Measurements from ENCODE around the gene PYCR2. TPM values are rescaled to one million over a fixed set of nuclear protein-coding genes. Genes with fewer than 3 reads are reported as not detected.

Gene PYCR2
- total RNA-seq, 1 experiment from 2014 or later: 173 TPM

DNA sequence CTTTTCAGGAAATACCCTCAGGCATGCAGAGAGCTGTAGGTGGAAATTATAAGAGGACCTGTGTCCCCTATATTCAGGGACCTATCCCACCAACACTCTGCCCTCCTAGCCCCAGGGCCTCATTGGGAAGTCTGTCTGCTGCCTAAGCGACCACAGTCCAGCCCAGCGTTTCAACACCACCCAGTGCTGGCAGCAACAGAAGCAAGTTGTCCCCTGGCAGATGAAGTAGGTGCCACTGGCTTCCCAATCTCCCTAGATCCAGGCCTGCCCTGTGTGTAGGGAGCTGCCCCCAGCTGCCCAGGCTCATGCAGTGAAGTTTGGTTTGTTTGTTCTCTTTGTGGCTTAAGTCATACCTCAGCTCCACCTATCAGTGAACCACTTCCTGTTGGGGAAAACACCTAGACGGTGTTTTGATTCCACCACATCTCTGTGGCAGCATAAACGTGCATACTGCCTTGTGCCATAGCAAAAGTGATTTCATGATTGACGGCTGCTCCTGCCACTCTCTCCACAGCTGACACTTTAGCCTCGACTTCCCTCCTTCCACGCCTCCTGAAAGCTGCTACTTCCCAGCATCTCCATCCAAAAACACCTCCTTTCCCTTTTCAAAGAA is 27.0 kb downstream of the PYCR2 start:
- Mint-ChIP-seq H3K4me1 (ENCODE audit: insufficient read depth, unreplicated experiment) (peaks cover 17% of the 10 kb centered on the region), H3K27me3 (ENCODE audit: insufficient read depth, unreplicated experiment) (no peaks in the 10 kb centered on the region), H3K9me3 (ENCODE audit: unreplicated experiment) (no peaks in the 10 kb centered on the region), H3K36me3 (ENCODE audit: insufficient read depth, unreplicated experiment) (no peaks in the 10 kb centered on the region), H3K4me3 (ENCODE audit: unreplicated experiment) (no peak overlapping the region), H3K27ac (ENCODE audit: low read depth, unreplicated experiment) (peak overlapping the region; percentile 78)
- POLR2A ChIA-PET: interaction anchor here (0.6 to 2.9 kb wide), 16 partner anchors 9 to 279 kb away, joined by 3 to 30 read pairs (median 6); partner anchors contain the start of genes LEFTY1, PYCR2, SRP9 and TMEM63A
- no TSS peak for BruUV-seq (replicated peaks)
- peak; percentile 78 for DNase-seq (ENCODE audit: unreplicated experiment)
- CTCF ChIA-PET: interaction anchor here (0.9 to 2.7 kb wide), 5 partner anchors 8 to 416 kb away, joined by 3 to 14 read pairs (median 3); partner anchors contain the start of genes LEFTY1 and TMEM63A
- intact Hi-C loops (cut with micrococcal nuclease): no loop called here
- TF ChIP-seq, protein P1, sequence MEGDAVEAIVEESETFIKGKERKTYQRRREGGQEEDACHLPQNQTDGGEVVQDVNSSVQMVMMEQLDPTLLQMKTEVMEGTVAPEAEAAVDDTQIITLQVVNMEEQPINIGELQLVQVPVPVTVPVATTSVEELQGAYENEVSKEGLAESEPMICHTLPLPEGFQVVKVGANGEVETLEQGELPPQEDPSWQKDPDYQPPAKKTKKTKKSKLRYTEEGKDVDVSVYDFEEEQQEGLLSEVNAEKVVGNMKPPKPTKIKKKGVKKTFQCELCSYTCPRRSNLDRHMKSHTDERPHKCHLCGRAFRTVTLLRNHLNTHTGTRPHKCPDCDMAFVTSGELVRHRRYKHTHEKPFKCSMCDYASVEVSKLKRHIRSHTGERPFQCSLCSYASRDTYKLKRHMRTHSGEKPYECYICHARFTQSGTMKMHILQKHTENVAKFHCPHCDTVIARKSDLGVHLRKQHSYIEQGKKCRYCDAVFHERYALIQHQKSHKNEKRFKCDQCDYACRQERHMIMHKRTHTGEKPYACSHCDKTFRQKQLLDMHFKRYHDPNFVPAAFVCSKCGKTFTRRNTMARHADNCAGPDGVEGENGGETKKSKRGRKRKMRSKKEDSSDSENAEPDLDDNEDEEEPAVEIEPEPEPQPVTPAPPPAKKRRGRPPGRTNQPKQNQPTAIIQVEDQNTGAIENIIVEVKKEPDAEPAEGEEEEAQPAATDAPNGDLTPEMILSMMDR (IDR thresholded peaks at IDR 0.05; ENCODE audit: unreplicated experiment): no peak

DNA sequence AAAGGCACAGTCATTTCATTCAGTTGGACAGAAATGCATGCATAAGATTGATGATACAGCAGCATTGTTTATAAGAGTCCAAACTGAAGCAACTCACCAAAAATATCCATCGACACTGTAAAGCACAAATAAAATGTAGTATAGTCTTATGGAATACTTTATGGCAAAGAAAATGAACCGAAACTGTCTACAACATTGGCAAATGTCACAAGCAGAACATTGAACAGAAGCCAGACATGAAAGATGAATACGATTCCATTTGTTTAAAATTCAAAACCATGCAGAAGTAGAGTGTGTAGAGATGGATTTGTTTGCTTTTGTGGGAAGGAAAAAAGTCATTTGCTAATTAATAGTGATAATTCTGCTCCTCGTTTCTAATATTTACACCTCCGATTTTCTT is 27.6 kb downstream of the PYCR2 start:
- H3K9me3 Mint-ChIP-seq (ENCODE audit: unreplicated experiment): no peaks in the 10 kb centered on the region
- ChIA-PET CTCF (interaction anchor here (1.1 to 2.7 kb wide), 3 partner anchors 14 to 25 kb away, joined by 3 to 14 read pairs (median 4); partner anchors contain the start of gene TMEM63A), POLR2A (interaction anchor here (0.6 to 2.9 kb wide), 12 partner anchors 8 to 118 kb away, joined by 3 to 30 read pairs (median 8); partner anchors contain the start of genes LEFTY1, PYCR2, SRP9 and TMEM63A)
- H3K4me1 Mint-ChIP-seq (ENCODE audit: insufficient read depth, unreplicated experiment): peaks cover 17% of the 10 kb centered on the region
- H3K4me3 Mint-ChIP-seq (ENCODE audit: unreplicated experiment): no peak overlapping the region
- intact Hi-C loops (cut with micrococcal nuclease): no loop called here
- no peak for DNase-seq (ENCODE audit: unreplicated experiment)
- peak overlapping the region; percentile 78 for H3K27ac Mint-ChIP-seq (ENCODE audit: low read depth, unreplicated experiment)
- BruUV-seq (replicated peaks): no TSS peak
- no peaks in the 10 kb centered on the region for H3K27me3 Mint-ChIP-seq (ENCODE audit: insufficient read depth, unreplicated experiment)
- no peaks in the 10 kb centered on the region for H3K36me3 Mint-ChIP-seq (ENCODE audit: insufficient read depth, unreplicated experiment)
- TF ChIP-seq, protein P1 (IDR thresholded peaks at IDR 0.05; ENCODE audit: unreplicated experiment): no peak

DNA sequence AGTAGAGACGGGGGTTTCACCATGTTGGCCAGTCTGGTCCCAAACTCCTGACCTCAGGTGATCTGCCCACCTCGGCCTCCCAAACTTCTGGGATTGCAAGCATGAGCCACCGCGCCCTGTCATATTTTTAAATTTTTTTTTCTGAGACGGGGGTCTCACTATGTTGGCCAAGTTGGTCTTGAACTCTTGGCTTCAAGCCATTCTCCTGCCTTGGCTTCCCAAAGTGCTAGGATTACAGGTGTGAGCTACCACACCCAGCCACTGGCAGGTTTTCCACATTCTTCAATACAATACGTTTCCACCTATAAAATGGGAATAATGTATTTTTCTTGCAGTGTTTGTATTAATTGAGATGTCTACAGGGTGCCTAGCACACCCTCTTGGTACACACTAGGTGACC is 31.7 kb downstream of the PYCR2 start:
- intact Hi-C loops (cut with micrococcal nuclease): no loop called here
- Mint-ChIP-seq H3K27me3 (ENCODE audit: insufficient read depth, unreplicated experiment) (no peaks in the 10 kb centered on the region), H3K36me3 (ENCODE audit: insufficient read depth, unreplicated experiment) (no peaks in the 10 kb centered on the region), H3K27ac (ENCODE audit: low read depth, unreplicated experiment) (no peak overlapping the region), H3K4me1 (ENCODE audit: insufficient read depth, unreplicated experiment) (peaks cover 15% of the 10 kb centered on the region), H3K9me3 (ENCODE audit: unreplicated experiment) (no peaks in the 10 kb centered on the region), H3K4me3 (ENCODE audit: unreplicated experiment) (no peak overlapping the region)
- BruUV-seq (replicated peaks): no TSS peak
- ChIA-PET CTCF (interaction anchor here (0.6 kb wide), 1 partner anchor 47 kb away, joined by 3 read pairs; no protein-coding TSS in a partner anchor), POLR2A (interaction anchor here (2.0 kb wide), 1 partner anchor 10 kb away, joined by 10 read pairs; the partner anchor contains the start of gene TMEM63A)
- DNase-seq (ENCODE audit: unreplicated experiment): no peak
- TF ChIP-seq, protein P1 (IDR thresholded peaks at IDR 0.05; ENCODE audit: unreplicated experiment): no peak

DNA sequence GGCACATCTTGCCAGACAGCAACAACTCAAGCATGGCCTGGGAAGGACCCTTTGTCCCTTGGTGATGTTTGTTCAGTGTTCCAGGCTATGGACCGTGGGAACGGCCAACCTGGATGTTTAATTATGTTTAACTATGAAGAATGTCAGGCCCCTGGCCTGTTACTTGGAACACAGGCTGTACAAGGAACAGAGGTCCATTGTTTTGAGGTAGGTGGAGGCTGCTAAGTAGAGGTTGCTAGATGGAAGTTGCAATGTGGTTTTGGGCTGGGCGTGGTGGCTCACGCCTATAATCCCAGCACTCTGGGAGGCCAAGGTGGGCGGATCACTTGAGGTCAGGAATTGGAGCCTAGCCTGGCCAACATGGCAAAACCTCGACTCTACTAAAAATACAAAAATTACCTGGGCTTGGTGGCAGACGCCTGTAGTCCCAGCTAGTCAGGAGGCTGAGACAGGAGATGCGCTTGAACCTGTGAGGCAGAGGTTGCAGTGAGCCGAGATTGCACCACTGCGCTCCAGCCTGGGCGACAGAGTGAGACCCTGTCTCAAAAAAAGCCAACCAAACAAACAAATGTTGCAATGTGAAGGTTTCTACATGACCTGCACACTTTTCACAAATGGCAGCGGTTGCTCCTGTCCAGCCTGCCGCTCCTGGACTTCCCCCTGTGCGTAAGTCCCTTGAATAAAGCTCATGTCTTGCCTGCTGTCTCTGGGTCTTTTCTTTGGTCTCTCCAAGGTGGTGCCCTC is 32.6 kb downstream of the PYCR2 start:
- intact Hi-C loops (cut with micrococcal nuclease): no loop called here
- Mint-ChIP-seq H3K27me3 (ENCODE audit: insufficient read depth, unreplicated experiment) (no peaks in the 10 kb centered on the region), H3K4me3 (ENCODE audit: unreplicated experiment) (no peak overlapping the region), H3K36me3 (ENCODE audit: insufficient read depth, unreplicated experiment) (no peaks in the 10 kb centered on the region), H3K27ac (ENCODE audit: low read depth, unreplicated experiment) (no peak overlapping the region), H3K9me3 (ENCODE audit: unreplicated experiment) (no peaks in the 10 kb centered on the region), H3K4me1 (ENCODE audit: insufficient read depth, unreplicated experiment) (peaks cover 6% of the 10 kb centered on the region)
- TF ChIP-seq, protein P1 (IDR thresholded peaks at IDR 0.05; ENCODE audit: unreplicated experiment): no peak
- ChIA-PET CTCF (interaction anchor here (0.6 kb wide), 3 partner anchors 45 to 100 kb away, joined by 3 read pairs; no protein-coding TSS in a partner anchor), POLR2A (interaction anchor here (0.9 to 2.0 kb wide), 3 partner anchors 9 to 114 kb away, joined by 3 to 10 read pairs (median 3); partner anchors contain the start of genes SRP9 and TMEM63A)
- BruUV-seq (replicated peaks): no TSS peak
- no peak for DNase-seq (ENCODE audit: unreplicated experiment)

All from MCF 10A (cell line).